Subcutaneous adipose tissue (tissue), 4 donors: Measurements from ENCODE around the gene DNAH6. TPM values are rescaled to one million over a fixed set of nuclear protein-coding genes. Genes with fewer than 3 reads are reported as not detected.

Experiments used
- CTCF ChIP-seq: fragments of 450-650 bp; IDR thresholded peaks from one replicate; pipeline ENCODE4 v1.5.1; 2016; ENCODE audit warnings: low read depth, mild to moderate bottlenecking, control low read depth, antibody characterized with exemption, moderate library complexity
- total RNA-seq, 4 donors: library from RNA; depleted of rRNA; stranded (reverse); fragments of >200 nt; gene quantifications; one replicate each; pipeline ENCODE4 v1.1.0, GENCODE V29; 2016

DNAH6 gene
- total RNA-seq, 4 donors from 2014 or later, result 0.49 to 2.4 (median 1.2) TPM

GRCh38 chr2:84674586-84674985 lies 158.3 kb downstream of the DNAH6 start:
- no peak for TF ChIP-seq CTCF

GRCh38 chr2:84676295-84676694 lies 160.0 kb downstream of the DNAH6 start:
- TF ChIP-seq CTCF, result no peak

GRCh38 chr2:84678214-84678613 lies 161.9 kb downstream of the DNAH6 start:
- TF ChIP-seq CTCF, result no peak

GRCh38 chr2:84686783-84687476 lies 170.6 kb downstream of the DNAH6 start:
- no peak for TF ChIP-seq CTCF

- no peak for TF ChIP-seq CTCF
Measured at GRCh38 chr2:84687498-84688149, 171.3 kb downstream of the DNAH6 start.

- no peak for TF ChIP-seq CTCF
Measured at GRCh38 chr2:84690225-84690624, 173.9 kb downstream of the DNAH6 start.

DNA sequence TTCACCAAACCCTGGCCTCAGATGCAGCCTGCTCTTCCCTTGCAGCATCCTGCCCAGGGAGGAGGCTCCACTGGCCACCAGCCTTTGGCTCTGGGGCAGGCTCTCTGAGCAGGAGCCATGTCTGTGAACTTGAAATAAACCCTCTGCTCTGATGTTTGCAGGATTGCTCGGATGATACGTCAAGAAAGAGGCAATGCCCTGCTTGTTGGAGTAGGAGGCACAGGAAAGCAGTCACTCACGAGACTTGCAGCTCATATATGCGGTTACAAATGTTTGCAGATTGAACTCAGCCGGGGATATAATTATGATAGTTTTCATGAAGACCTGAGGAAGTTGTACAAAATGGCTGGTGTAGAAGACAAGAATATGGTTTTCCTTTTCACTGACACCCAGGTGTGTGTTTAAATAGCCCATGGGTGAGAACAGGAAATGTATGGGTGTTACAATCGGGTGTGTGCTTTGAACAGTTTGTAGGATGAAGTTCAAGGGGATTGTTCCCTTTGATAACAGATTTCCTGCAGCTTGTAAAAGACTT lies 177.9 kb downstream of the DNAH6 start:
- no peak for TF ChIP-seq CTCF
